ENCODE data around the gene RASGRF2. TPM values are rescaled to one million over a fixed set of nuclear protein-coding genes. Genes with fewer than 3 reads are reported as not detected.
A peak's percentile ranks its signal among the peaks of the same experiment; 100 is the strongest.

RASGRF2 gene
- total and polyA plus RNA-seq, 2 of the 8 experiments (the other 6 are each of a cell fraction or from before 2014, with no cell fraction given): 2.6 to 29.5 TPM

- H3K79me1 ChIP-seq (ENCODE audit: low read depth, low read length): peaks cover 4% of the 10 kb centered on the region; the same call in 1 of the 2 replicates
- no peak overlapping the region for H3K4me3 ChIP-seq (ENCODE audit: extremely low read depth in 1 of 4, insufficient read depth in 2 of 4, low read depth in 3 of 4, low read length in 4 of 4)
- H4K91ac ChIP-seq (replicated peaks; ENCODE audit: insufficient read length, low read length): no peak overlapping the region
- H4K5ac ChIP-seq (ENCODE audit: insufficient read length, low read depth, low read length): no peak overlapping the region
- H3K4ac ChIP-seq (replicated peaks; ENCODE audit: insufficient read length, low read depth, low read length): no peak overlapping the region
- peak overlapping the region; percentile 49 for H3K56ac ChIP-seq (replicated peaks; ENCODE audit: insufficient read length, low read depth, low read length)
- no peak overlapping the region for H2BK12ac ChIP-seq (ENCODE audit: low read depth, low read length)
- H3K27me3 ChIP-seq (replicated peaks in 1 of 4; ENCODE audit: control insufficient read depth in 3 of 4, extremely low read depth in 1 of 4, insufficient read depth in 3 of 4, low read length in 3 of 4): no peaks in the 10 kb centered on the region
- H3K9me3 ChIP-seq (ENCODE audit: insufficient read depth in 2 of 2, low read depth in 1 of 2, low read length in 1 of 2): no peaks in the 10 kb centered on the region
- H2BK15ac ChIP-seq (ENCODE audit: low read length): no peak overlapping the region
- TF ChIP-seq TAF7 (optimal IDR thresholded peaks at IDR 0.05; ENCODE audit: borderline replicate concordance, low read depth, low read length): no peak
- TF ChIP-seq TCF12 (IDR thresholded peaks at IDR 0.05; ENCODE audit: low read depth, low read length): no peak
- TF ChIP-seq CREB1 (IDR thresholded peaks at IDR 0.05): no peak
- TF ChIP-seq SP1 (IDR thresholded peaks at IDR 0.05; ENCODE audit: low read depth, low read length): no peak
- TF ChIP-seq HDAC6 (IDR thresholded peaks at IDR 0.05; ENCODE audit: low read depth, low read length): no peak
- no peak for TF ChIP-seq HDAC2 (IDR thresholded peaks at IDR 0.05; ENCODE audit: borderline replicate concordance in 1 of 2, low read depth in 2 of 2, low read length in 2 of 2)
- no peak for TF ChIP-seq RXRA (IDR thresholded peaks at IDR 0.05; ENCODE audit: insufficient read depth, low read depth, low read length)
- H2AK5ac ChIP-seq (ENCODE audit: low read depth, low read length): no peak overlapping the region
- no peak overlapping the region for H3K23ac ChIP-seq (ENCODE audit: insufficient read length)
- FAIRE-seq (no peak), DNase-seq (ENCODE audit: low read depth in 1 of 2, low spot score in 2 of 2) (no peak)
- 0 out of 4 replicates have a peak, but pooled peaks cover 0 to 2% of the 10 kb centered on the region in 2 experiments for H3K79me2 ChIP-seq (ENCODE audit: control insufficient read depth in 1 of 2, insufficient read depth in 2 of 2, low read length in 2 of 2)
- no peak overlapping the region for H2BK20ac ChIP-seq (ENCODE audit: low read length)
- 85% methylated on average over 1 of the region's 1 CpG; no CpG with 5 or more reads in 1 of the 2 experiments for WGBS, 2 experiments (ENCODE audit: extremely low coverage in 1 of 2, insufficient coverage in 1 of 2, insufficient read length in 1 of 2, insufficient replicate concordance in 2 of 2, low coverage in 1 of 2, low lambda C conversion rate in 2 of 2, missing lambda C conversion rate in 1 of 2)
- H3K27ac ChIP-seq (ENCODE audit: low read depth, low read length): no peak overlapping the region
- CTCF ChIA-PET (ENCODE audit: partially characterized antibody): interaction anchor here (0.7 to 0.8 kb wide), 2 partner anchors 13 to 229 kb away, joined by 3 read pairs; no protein-coding TSS in a partner anchor
- H3K18ac ChIP-seq (ENCODE audit: extremely low read depth, low read length): no peak overlapping the region
- H2AFZ ChIP-seq (ENCODE audit: low read length): no peak overlapping the region
- H3K4me2 ChIP-seq (ENCODE audit: insufficient read depth in 1 of 2, low read depth in 2 of 2, low read length in 2 of 2): no peak overlapping the region
- H3K23me2 ChIP-seq (ENCODE audit: low read depth, low read length): no peaks in the 10 kb centered on the region; the same call in 1 of the 2 replicates
- H4K8ac ChIP-seq (ENCODE audit: extremely low read depth, insufficient read depth, low read length): no peak overlapping the region
- POLR2A ChIA-PET (ENCODE audit: partially characterized antibody): interaction anchor here (0.8 kb wide), 1 partner anchor 45 kb away, joined by 3 read pairs; the partner anchor contains the start of gene ZCCHC9
- H3K9ac ChIP-seq (replicated peaks in 1 of 4; ENCODE audit: extremely low read depth in 1 of 4, low read depth in 3 of 4, low read length in 3 of 4): no peak overlapping the region
- peaks cover 0 to 3% (median 0%) of the 10 kb centered on the region in 4 experiments; a peak in 1 of 7 replicates for H3K4me1 ChIP-seq (replicated peaks in 1 of 4; ENCODE audit: control insufficient read depth in 3 of 4, insufficient read depth in 4 of 4, low read length in 3 of 4)
- no peak overlapping the region for H2BK5ac ChIP-seq (ENCODE audit: low read depth, low read length)
- H4K20me1 ChIP-seq (replicated peaks in 1 of 2; ENCODE audit: control insufficient read depth in 1 of 2, insufficient read depth in 2 of 2, low read length in 2 of 2): peaks cover 0 to 8% of the 10 kb centered on the region in 2 experiments
- peaks cover 0 to 4% (median 0%) of the 10 kb centered on the region in 4 experiments; a peak in 1 of 8 replicates for H3K36me3 ChIP-seq (ENCODE audit: control insufficient read depth in 2 of 4, insufficient read depth in 4 of 4, low read length in 3 of 4)
- no peak overlapping the region for H2BK120ac ChIP-seq (replicated peaks; ENCODE audit: low read depth, low read length)
- H3K14ac ChIP-seq (ENCODE audit: insufficient read length): no peak overlapping the region
Measured at GRCh38 chr5:81256766-81257165, 296.6 kb downstream of the RASGRF2 start.

Measured in H1 (cell line).